Uterus (tissue), 2 donors: ENCODE measurements around the gene ABI1.

Experiments used
- CTCF ChIP-seq, 4 experiments: fragments of 200-600 bp in 2 of 4; fragments of 450-650 bp in 2 of 4; sonication (generic) in 2 of 4; IDR thresholded peaks; one replicate each; pipeline ENCODE4 v1.5.1; 2016 to 2019; ENCODE audit warnings: antibody characterized with exemption in 4 of 4, mild to moderate bottlenecking in 2 of 4, moderate library complexity in 1 of 4
- POLR2A ChIP-seq, 2 donors: fragments of 450-650 bp; IDR thresholded peaks; one replicate each; pipeline ENCODE4 v1.6.1; 2016; ENCODE audit warnings: antibody characterized with exemption in 2 of 2, mild to moderate bottlenecking in 1 of 2, moderate library complexity in 1 of 2

- TF ChIP-seq POLR2A (IDR thresholded peaks at IDR 0.05) (no peak), CTCF (IDR thresholded peaks at IDR 0.05) (no peak)
Measured at GRCh38 chr10:26743091-26743490, 117.7 kb downstream of the ABI1 start.
